Mesothelial cell of epicardium (in vitro differentiated cells): ENCODE measurements around the gene TLE5. TPM values are rescaled to one million over a fixed set of nuclear protein-coding genes. Genes with fewer than 3 reads are reported as not detected.
"Not testable (repeated sequence)": the region's sequence is repeated elsewhere in the genome, so short reads cannot be mapped to it uniquely, and the experiment has no call there.

Experiments used
- DNase-seq, 2 experiments: peaks; one replicate each; pipeline ENCODE4 v3.0.0; 2021; ENCODE audit warnings: low spot score in 2 of 2; ENCODE audit not compliant: unreplicated experiment in 2 of 2
- H3K27ac Mint-ChIP-seq: 2 replicates; pipeline ENCODE4 v1.8.0; 2021; ENCODE audit warnings: mixed read lengths
- H3K27me3 Mint-ChIP-seq: 2 replicates; pipeline ENCODE4 v1.8.0; 2021; ENCODE audit warnings: low read depth, mixed read lengths
- H3K36me3 Mint-ChIP-seq: 2 replicates; pipeline ENCODE4 v1.8.0; 2021; ENCODE audit warnings: mixed read lengths
- H3K4me1 Mint-ChIP-seq: 2 replicates; pipeline ENCODE4 v1.8.0; 2021; ENCODE audit warnings: mixed read lengths
- H3K4me3 Mint-ChIP-seq: 2 replicates; pipeline ENCODE4 v1.8.0; 2021; ENCODE audit warnings: mild to moderate bottlenecking, moderate library complexity, mixed read lengths
- H3K9me3 Mint-ChIP-seq: 2 replicates; pipeline ENCODE4 v1.8.0; 2021; ENCODE audit warnings: mixed read lengths
- CTCF ChIP-seq: fragments of 200-600 bp; sonication (generic); IDR thresholded peaks from one replicate; pipeline ENCODE4 v1.5.0; 2021; ENCODE audit warnings: antibody characterized with exemption; ENCODE audit not compliant: unreplicated experiment
- total RNA-seq: library from RNA; stranded (reverse); gene quantifications from 3 replicates; pipeline ENCODE4 v1.2.1, GENCODE V29; 2021

The TLE5 gene
- total RNA-seq, 1 donor from 2014 or later = 417 TPM

- Mint-ChIP-seq H3K36me3 (peaks cover 15% of the 10 kb centered on the region), H3K4me1 (peaks cover 35% of the 10 kb centered on the region)
Observed at GRCh38 chr19:3053218-3053621, 9.1 kb downstream of the TLE5 start.

GRCh38 chr19:3050016-3050415, 12.3 kb downstream of the TLE5 start:
- H3K4me1 Mint-ChIP-seq = peaks cover 20% of the 10 kb centered on the region
- H3K9me3 Mint-ChIP-seq, H3K4me3 Mint-ChIP-seq, H3K36me3 Mint-ChIP-seq, H3K27me3 Mint-ChIP-seq, DNase-seq, H3K27ac Mint-ChIP-seq: not testable (repeated sequence)

More at GRCh38 chr19:3053218-3053621, 9.1 kb downstream of the TLE5 start:
- no peak for DNase-seq
- Mint-ChIP-seq H3K27ac (no peak overlapping the region), H3K9me3 (no peaks in the 10 kb centered on the region), H3K4me3 (no peak overlapping the region), H3K27me3 (no peaks in the 10 kb centered on the region)
- no peak for TF ChIP-seq CTCF

- Mint-ChIP-seq H3K27me3 (no peaks in the 10 kb centered on the region), H3K4me1 (peaks cover 16% of the 10 kb centered on the region), H3K9me3 (no peaks in the 10 kb centered on the region), H3K27ac (peak overlapping the region; percentile 82), H3K36me3 (no peaks in the 10 kb centered on the region), H3K4me3 (no peak overlapping the region)
- no peak for DNase-seq
- TF ChIP-seq CTCF = no peak
Observed at GRCh38 chr19:3049089-3049488, 13.2 kb downstream of the TLE5 start.

GRCh38 chr19:3048190-3048533, 14.1 kb downstream of the TLE5 start:
- DNase-seq = no peak
- H3K27me3 Mint-ChIP-seq = no peaks in the 10 kb centered on the region
- H3K4me1 Mint-ChIP-seq = peaks cover 16% of the 10 kb centered on the region
- no peaks in the 10 kb centered on the region for H3K36me3 Mint-ChIP-seq
- H3K27ac Mint-ChIP-seq = no peak overlapping the region
- TF ChIP-seq CTCF = no peak
- H3K4me3 Mint-ChIP-seq = no peak overlapping the region
- H3K9me3 Mint-ChIP-seq = no peaks in the 10 kb centered on the region

DNA sequence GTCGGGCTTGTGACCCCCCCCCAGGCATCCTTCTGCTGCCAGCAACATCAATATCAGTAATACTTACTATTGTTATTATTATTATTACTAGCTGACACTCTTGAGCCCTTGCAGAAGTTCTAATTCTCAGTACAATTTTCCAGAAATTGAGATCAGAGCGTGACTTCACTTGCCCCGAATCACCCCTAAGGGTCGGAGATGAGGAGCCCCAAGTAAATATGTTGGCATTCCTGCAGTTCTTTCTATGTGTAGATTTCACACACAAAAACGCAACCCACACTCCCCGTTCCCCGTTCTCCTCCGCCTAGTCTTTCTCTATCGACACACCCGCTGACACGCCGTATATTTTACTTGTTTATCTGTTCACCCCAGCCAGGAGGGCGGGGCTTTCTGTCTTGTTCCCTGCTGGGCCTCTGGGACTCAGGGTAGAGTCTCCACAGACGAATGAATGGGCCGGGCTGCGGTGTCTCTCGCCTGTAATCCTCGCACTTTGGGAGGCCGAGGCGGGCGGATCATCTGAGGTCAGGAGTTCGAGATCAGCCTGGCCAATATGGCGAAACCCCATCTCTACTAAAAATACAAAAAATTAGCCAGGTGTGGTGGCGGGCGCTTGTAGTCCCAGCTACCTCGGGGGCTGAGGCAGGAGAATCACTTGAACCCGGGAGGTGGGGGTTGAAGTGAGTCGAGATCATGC, 14.7 kb downstream of the TLE5 start:
- no peaks in the 10 kb centered on the region for H3K9me3 Mint-ChIP-seq
- no peaks in the 10 kb centered on the region for H3K36me3 Mint-ChIP-seq
- peak overlapping the region; percentile 96 for H3K27ac Mint-ChIP-seq
- peak in 1 of 2 experiments; percentile 72 for DNase-seq
- peak overlapping the region; percentile 76 for H3K4me3 Mint-ChIP-seq
- peaks cover 17% of the 10 kb centered on the region for H3K4me1 Mint-ChIP-seq
- TF ChIP-seq CTCF = no peak
- no peaks in the 10 kb centered on the region for H3K27me3 Mint-ChIP-seq

GRCh38 chr19:3046698-3047495, 15.4 kb downstream of the TLE5 start:
- no peak for TF ChIP-seq CTCF
- no peak overlapping the region for H3K27ac Mint-ChIP-seq
- no peaks in the 10 kb centered on the region for H3K9me3 Mint-ChIP-seq
- H3K4me1 Mint-ChIP-seq = peaks cover 20% of the 10 kb centered on the region
- no peak for DNase-seq
- no peaks in the 10 kb centered on the region for H3K36me3 Mint-ChIP-seq
- H3K4me3 Mint-ChIP-seq = peak overlapping the region; percentile 76
- H3K27me3 Mint-ChIP-seq = no peaks in the 10 kb centered on the region
